Measurements from ENCODE around the gene DHRS13. TPM values are rescaled to one million over a fixed set of nuclear protein-coding genes. Genes with fewer than 3 reads are reported as not detected.
A peak's percentile ranks its signal among the peaks of the same experiment; 100 is the strongest.

The DHRS13 gene
- total and polyA plus RNA-seq, 2 donors (not counting 1 experiment from before 2014, with no cell fraction given) = 11.9 to 28.1 TPM

DNA sequence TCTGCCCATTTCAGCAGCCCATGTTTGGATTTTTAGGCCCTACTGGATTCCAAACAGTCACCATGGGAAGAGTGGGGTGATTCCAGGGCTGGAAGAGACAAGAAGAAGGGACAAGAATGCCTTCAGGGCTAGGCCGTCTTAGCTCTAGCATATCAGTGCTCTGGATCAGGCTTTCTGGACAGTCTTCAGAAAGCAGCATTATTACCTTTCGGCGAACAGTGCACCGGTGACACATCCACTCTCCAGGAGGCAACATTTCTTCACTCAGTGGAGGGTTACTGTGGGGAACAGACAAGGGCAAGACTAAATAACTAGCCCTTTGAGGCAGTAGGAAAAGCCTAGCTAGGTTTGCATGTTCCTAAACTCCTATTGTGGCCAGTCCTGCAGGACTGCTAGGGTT, 23.9 kb upstream of the DHRS13 start:
- Histone ChIP-seq H3K27me3 (replicated peaks in 1 of 4; ENCODE audit: control extremely low read depth in 1 of 4, control insufficient read depth in 3 of 4, insufficient read depth in 4 of 4, low read length in 3 of 4) (no peaks in the 10 kb centered on the region), H4K20me1 (ENCODE audit: control insufficient read depth, insufficient read depth, low read length, poor library complexity, severe bottlenecking) (peaks cover 53% of the 10 kb centered on the region), H3K79me2 (ENCODE audit: control insufficient read depth, insufficient read depth, low read length) (peaks cover 90% of the 10 kb centered on the region), H3K36me3 (replicated peaks in 1 of 2; ENCODE audit: control extremely low read depth in 1 of 2, control insufficient read depth in 1 of 2, extremely low read depth in 1 of 2, insufficient read depth in 2 of 2, low read length in 1 of 2) (peaks cover 0 to 61% of the 10 kb centered on the region in 2 experiments), H3K9ac (ENCODE audit: low read length) (peak overlapping the region; percentile 24), H3K4me1 (ENCODE audit: control insufficient read depth in 2 of 2, insufficient read depth in 2 of 2, low read length in 2 of 2) (peaks cover 23 to 27% of the 10 kb centered on the region in 2 donors), H3K4me2 (replicated peaks; ENCODE audit: low read depth, low read length, poor library complexity, severe bottlenecking) (peak overlapping the region; percentile 32), H3K4me3 (ENCODE audit: control extremely low read depth in 1 of 5, extremely low read depth in 1 of 5, insufficient read depth in 1 of 5, low read depth in 2 of 5, low read length in 4 of 5) (no peak overlapping the region), H3K9me3 (ENCODE audit: control extremely low read depth in 1 of 3, control insufficient read depth in 2 of 3, insufficient read depth in 1 of 3, low read length in 2 of 3) (no peaks in the 10 kb centered on the region), H3K27ac (ENCODE audit: low read length in 2 of 2) (peak overlapping the region; percentile 63 to 74), H2AFZ (ENCODE audit: insufficient read depth, low read depth, low read length, poor library complexity, severe bottlenecking) (no peak overlapping the region)
- peaks cover 48% of the 10 kb centered on the region for H3K4me1 Mint-ChIP-seq
- POLR2A ChIA-PET = no interaction called here
- DNase-seq (no peak), ATAC-seq (ENCODE audit: low read depth) (no peak)
- CTCF ChIA-PET = interaction anchor here (0.6 to 2.2 kb wide), 12 partner anchors 10 to 200 kb away, joined by 3 to 14 read pairs (median 4); partner anchors contain the start of genes DHRS13, PHF12 and TLCD1
- peak overlapping the region; percentile 89 for H3K27ac Mint-ChIP-seq
- TF ChIP-seq, protein P1, sequence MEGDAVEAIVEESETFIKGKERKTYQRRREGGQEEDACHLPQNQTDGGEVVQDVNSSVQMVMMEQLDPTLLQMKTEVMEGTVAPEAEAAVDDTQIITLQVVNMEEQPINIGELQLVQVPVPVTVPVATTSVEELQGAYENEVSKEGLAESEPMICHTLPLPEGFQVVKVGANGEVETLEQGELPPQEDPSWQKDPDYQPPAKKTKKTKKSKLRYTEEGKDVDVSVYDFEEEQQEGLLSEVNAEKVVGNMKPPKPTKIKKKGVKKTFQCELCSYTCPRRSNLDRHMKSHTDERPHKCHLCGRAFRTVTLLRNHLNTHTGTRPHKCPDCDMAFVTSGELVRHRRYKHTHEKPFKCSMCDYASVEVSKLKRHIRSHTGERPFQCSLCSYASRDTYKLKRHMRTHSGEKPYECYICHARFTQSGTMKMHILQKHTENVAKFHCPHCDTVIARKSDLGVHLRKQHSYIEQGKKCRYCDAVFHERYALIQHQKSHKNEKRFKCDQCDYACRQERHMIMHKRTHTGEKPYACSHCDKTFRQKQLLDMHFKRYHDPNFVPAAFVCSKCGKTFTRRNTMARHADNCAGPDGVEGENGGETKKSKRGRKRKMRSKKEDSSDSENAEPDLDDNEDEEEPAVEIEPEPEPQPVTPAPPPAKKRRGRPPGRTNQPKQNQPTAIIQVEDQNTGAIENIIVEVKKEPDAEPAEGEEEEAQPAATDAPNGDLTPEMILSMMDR (IDR thresholded peaks at IDR 0.05) = no peak
- no peak for TF ChIP-seq EZH2 (IDR thresholded peaks at IDR 0.05; ENCODE audit: borderline replicate concordance, insufficient read depth, low read depth, low read length, poor library complexity, severe bottlenecking)
- H3K4me3 Mint-ChIP-seq = peak overlapping the region; percentile 72
- whole genome bisulfite sequencing (ENCODE audit: insufficient coverage) = 89% methylated on average over 2 of the region's 4 CpGs
- intact Hi-C loops (cut with micrococcal nuclease) = no loop called here
- no peaks in the 10 kb centered on the region for H3K27me3 Mint-ChIP-seq
- H3K9me3 Mint-ChIP-seq (ENCODE audit: insufficient read depth) = peaks cover 2% of the 10 kb centered on the region

DNA sequence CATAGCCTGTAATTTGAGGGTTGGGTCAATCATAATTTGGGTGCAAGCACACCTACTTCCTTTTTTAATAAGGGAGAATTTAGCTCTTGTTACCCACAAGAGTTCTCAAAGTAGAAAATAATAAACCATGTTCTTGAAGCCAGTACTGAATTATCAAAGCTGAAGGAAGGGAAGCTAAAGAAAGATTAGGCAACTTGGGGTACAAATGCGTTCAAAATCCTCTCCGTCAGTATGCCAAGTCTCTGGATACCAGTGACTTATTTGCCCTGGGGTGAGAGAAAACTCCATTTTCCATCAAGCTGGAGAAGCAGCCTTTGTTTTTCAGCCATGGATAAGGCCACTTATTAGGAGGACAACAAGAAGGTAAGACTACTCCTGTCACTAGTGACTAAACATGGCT, 23.5 kb upstream of the DHRS13 start:
- H3K79me2 ChIP-seq (ENCODE audit: control insufficient read depth, insufficient read depth, low read length) = peaks cover 86% of the 10 kb centered on the region
- peaks cover 0 to 65% of the 10 kb centered on the region in 2 experiments for H3K36me3 ChIP-seq (replicated peaks in 1 of 2; ENCODE audit: control extremely low read depth in 1 of 2, control insufficient read depth in 1 of 2, extremely low read depth in 1 of 2, insufficient read depth in 2 of 2, low read length in 1 of 2)
- Mint-ChIP-seq H3K9me3 (ENCODE audit: insufficient read depth) (peaks cover 2% of the 10 kb centered on the region), H3K4me3 (peak overlapping the region; percentile 72), H3K27ac (peak overlapping the region; percentile 89), H3K4me1 (peaks cover 49% of the 10 kb centered on the region), H3K27me3 (no peaks in the 10 kb centered on the region)
- no peak overlapping the region for H3K4me3 ChIP-seq (ENCODE audit: control extremely low read depth in 1 of 5, extremely low read depth in 1 of 5, insufficient read depth in 1 of 5, low read depth in 2 of 5, low read length in 4 of 5)
- no peak for ATAC-seq (ENCODE audit: low read depth)
- H3K27me3 ChIP-seq (replicated peaks in 1 of 4; ENCODE audit: control extremely low read depth in 1 of 4, control insufficient read depth in 3 of 4, insufficient read depth in 4 of 4, low read length in 3 of 4) = no peaks in the 10 kb centered on the region
- ChIA-PET CTCF (interaction anchor here (0.6 to 2.2 kb wide), 15 partner anchors 10 to 200 kb away, joined by 3 to 14 read pairs (median 5); partner anchors contain the start of genes DHRS13, PHF12 and TLCD1), POLR2A (no interaction called here)
- peak overlapping the region; percentile 32 for H3K4me2 ChIP-seq (replicated peaks; ENCODE audit: low read depth, low read length, poor library complexity, severe bottlenecking)
- TF ChIP-seq, protein P1 (IDR thresholded peaks at IDR 0.05) = no peak
- no peak for TF ChIP-seq EZH2 (IDR thresholded peaks at IDR 0.05; ENCODE audit: borderline replicate concordance, insufficient read depth, low read depth, low read length, poor library complexity, severe bottlenecking)
- peaks cover 50% of the 10 kb centered on the region for H4K20me1 ChIP-seq (ENCODE audit: control insufficient read depth, insufficient read depth, low read length, poor library complexity, severe bottlenecking)
- H2AFZ ChIP-seq (ENCODE audit: insufficient read depth, low read depth, low read length, poor library complexity, severe bottlenecking) = no peak overlapping the region
- H3K4me1 ChIP-seq (ENCODE audit: control insufficient read depth in 2 of 2, insufficient read depth in 2 of 2, low read length in 2 of 2) = peaks cover 23 to 27% of the 10 kb centered on the region in 2 donors
- H3K27ac ChIP-seq (ENCODE audit: low read length in 2 of 2) = peak overlapping the region; percentile 63 to 74
- intact Hi-C loops (cut with micrococcal nuclease) = no loop called here
- peak overlapping the region; percentile 24 for H3K9ac ChIP-seq (ENCODE audit: low read length)
- DNase-seq = no peak
- H3K9me3 ChIP-seq (ENCODE audit: control extremely low read depth in 1 of 3, control insufficient read depth in 2 of 3, insufficient read depth in 1 of 3, low read length in 2 of 3) = no peaks in the 10 kb centered on the region
- WGBS (ENCODE audit: insufficient coverage) = 50% methylated on average over 2 of the region's 2 CpGs
